Motor neuron (in vitro differentiated cells): ENCODE results near the gene TFEB. TPM values are rescaled to one million over a fixed set of nuclear protein-coding genes. Genes with fewer than 3 reads are reported as not detected.
A peak's percentile ranks its signal among the peaks of the same experiment; 100 is the strongest.

Experiments
- ATAC-seq, 8 experiments: fragments of 200-7000 bp; cut with Tn5 transposase; replicated peaks in 6 of 8; 2 replicates each; pipeline ENCODE4 v1.8.0; 2021; ENCODE audit warnings: mild to moderate bottlenecking in 8 of 8, moderate library complexity in 8 of 8
- H3K27ac ChIP-seq, 2 donors: fragments of 250-450 bp; sonication (Bioruptor Pico); 2 replicates each; pipeline ENCODE4 v1.9.0; 2021; ENCODE audit warnings: antibody characterized with exemption in 2 of 2, mild to moderate bottlenecking in 2 of 2, moderate library complexity in 1 of 2
- H3K4me1 ChIP-seq, 2 donors: fragments of 250-450 bp; sonication (Bioruptor Pico); replicated peaks in 1 of 2; 2 replicates each; pipeline ENCODE4 v1.6.1; 2021; ENCODE audit warnings: antibody characterized with exemption in 2 of 2, mild to moderate bottlenecking in 2 of 2, moderate library complexity in 1 of 2
- H3K4me3 ChIP-seq, 5 donors: fragments of 250-450 bp; sonication (Bioruptor Pico); 2 replicates each; pipeline ENCODE4 v1.9.0; 2021; ENCODE audit warnings: antibody characterized with exemption in 5 of 5, mild to moderate bottlenecking in 5 of 5, moderate library complexity in 4 of 5
- WGBS, 10 experiments: fragments of 450-650 bp; shearing (Covaris generic); methylation state at CpG; one replicate each; pipeline ENCODE4 v1.0.0; 2022; 5-methylcytosine and 5-hydroxymethylcytosine counted together
- in situ Hi-C, 9 experiments: fragments of 400-800 bp; cut with MboI; loops; one replicate each; pipeline ENCODE4 v1.15.0; 2021; ENCODE audit warnings: low sequenced_read_pairs in 9 of 9, low pct_unique_long_range_greater_than_20kb in 2 of 9; ENCODE audit not compliant: unreplicated experiment in 9 of 9
- total RNA-seq, 8 experiments: library from RNA; unstranded; fragments of 300-600 nt; gene quantifications; 2 replicates each; pipeline versions ENCODE4 v1.2.3 to v1.2.4, GENCODE V29; 2022

TFEB gene
- total RNA-seq, 8 experiments from 2014 or later, result 1.4 to 8.5 (median 5.3) TPM

DNA sequence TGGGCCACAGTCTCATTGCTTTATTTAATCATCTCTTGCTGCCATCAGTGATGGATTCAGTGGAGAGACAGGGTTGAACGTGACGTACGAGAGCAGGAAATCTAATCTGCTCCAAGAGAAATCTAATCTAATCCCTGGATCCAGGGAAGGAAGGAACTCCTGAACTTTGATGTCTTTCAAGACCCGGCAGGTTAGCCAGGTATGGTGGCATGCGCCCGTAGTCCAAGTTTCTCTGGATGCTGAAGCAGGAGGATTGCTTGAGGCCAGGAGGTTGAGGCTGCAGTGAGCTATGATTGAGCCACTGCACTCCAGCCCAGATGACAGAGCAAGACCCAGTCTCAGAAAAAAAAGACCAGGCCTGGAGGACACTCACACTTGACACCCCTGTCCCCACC lies 23.2 kb upstream of the TFEB start:
- Histone ChIP-seq H3K4me1 (peaks cover 1 to 10% of the 10 kb centered on the region in 2 donors), H3K4me3 (no peak overlapping the region), H3K27ac (no peak overlapping the region)
- WGBS, 10 experiments, result 75 to 100% (median 80%) methylated on average over 1 to 5 of the region's 6 CpGs; no CpG with 5 or more reads in 3 of the 10 experiments
- ATAC-seq, result no peak
- in situ Hi-C loops, result no loop called here

DNA sequence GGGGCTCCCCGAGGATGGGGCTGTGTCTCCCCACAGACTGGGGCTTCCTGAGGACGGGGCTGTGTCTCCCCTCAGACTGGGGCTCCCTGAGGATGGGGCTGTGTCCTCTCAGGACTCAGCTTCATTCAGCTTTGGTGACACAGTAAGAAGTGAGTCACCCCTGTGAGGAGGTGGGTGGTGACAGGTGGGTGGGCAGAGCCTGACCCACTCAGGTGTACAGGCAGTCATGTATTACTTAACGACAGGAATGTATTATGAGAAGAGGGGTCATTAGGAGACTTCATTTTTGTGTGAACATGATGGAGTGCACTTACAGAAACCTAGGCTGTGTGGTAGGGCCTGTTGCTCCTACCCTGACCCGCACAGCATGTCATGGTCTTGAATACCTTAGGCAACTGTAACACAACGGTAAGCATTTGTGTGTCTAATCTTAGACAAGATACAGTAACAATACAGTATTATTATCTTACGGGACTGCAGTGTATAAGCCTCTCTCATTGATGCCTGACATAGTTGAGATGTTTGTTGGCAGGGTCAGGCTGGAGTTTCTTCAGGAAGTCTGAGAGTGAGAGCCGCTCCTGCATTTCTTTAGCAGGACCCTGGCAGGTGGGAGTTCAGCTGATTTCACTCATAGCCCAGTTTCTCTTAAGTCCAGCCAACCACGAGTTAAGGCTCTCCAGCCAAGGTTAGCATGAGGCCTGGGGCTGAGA lies 22.7 kb upstream of the TFEB start:
- Histone ChIP-seq H3K4me1 (peaks cover 0 to 10% of the 10 kb centered on the region in 2 donors), H3K27ac (no peak overlapping the region), H3K4me3 (no peak overlapping the region)
- no peak for ATAC-seq
- 0 to 89% (median 68%) methylated on average over 1 to 5 of the region's 8 CpGs; no CpG with 5 or more reads in 1 of the 10 experiments for WGBS, 10 experiments
- in situ Hi-C loops, result no loop called here

GRCh38 chr6:41757271-41757670 lies 21.9 kb upstream of the TFEB start:
- Histone ChIP-seq H3K4me3 (no peak overlapping the region), H3K27ac (no peak overlapping the region), H3K4me1 (peaks cover 0 to 10% of the 10 kb centered on the region in 2 donors)
- in situ Hi-C loops, result no loop called here
- ATAC-seq, result no peak
- 72 to 80% methylated on average over 2 of the region's 6 CpGs; no CpG with 5 or more reads in 8 of the 10 experiments for WGBS, 10 experiments

DNA sequence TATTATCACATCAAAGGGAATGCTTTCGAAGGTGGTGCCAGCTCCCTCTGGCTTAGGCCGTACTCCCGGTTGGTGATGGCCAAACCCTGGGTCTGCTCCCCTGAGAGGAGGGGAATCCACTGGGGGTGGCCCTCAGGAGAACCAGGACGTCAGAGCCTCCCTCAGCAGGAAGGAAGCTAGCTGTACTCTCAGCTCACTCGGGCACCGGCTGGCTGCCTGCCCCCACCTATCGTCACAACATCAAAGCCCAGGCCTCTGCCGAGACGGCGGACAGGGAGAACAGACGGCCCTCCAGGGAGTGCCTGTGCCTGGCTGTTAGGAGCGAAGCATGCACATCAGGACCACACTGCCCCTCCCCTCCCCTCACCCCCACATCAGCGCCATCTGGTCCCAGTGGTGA lies 20.9 kb upstream of the TFEB start:
- WGBS, 10 experiments, result 13 to 45% (median 39%) methylated on average over 3 to 8 of the region's 13 CpGs; no CpG with 5 or more reads in 6 of the 10 experiments
- in situ Hi-C loops, result no loop called here
- H3K4me3 ChIP-seq, result no peak overlapping the region
- peak overlapping the region in 1 of 2 donors; percentile 39 for H3K27ac ChIP-seq
- peak in 4 of 8 experiments; percentile 33 to 86 (median 76) for ATAC-seq
- peaks cover 0 to 10% of the 10 kb centered on the region in 2 donors for H3K4me1 ChIP-seq

- Histone ChIP-seq H3K4me1 (peaks cover 0 to 10% of the 10 kb centered on the region in 2 donors), H3K4me3 (no peak overlapping the region), H3K27ac (no peak overlapping the region)
- no peak for ATAC-seq
- 28 to 80% (median 50%) methylated on average over 1 to 4 of the region's 4 CpGs; no CpG with 5 or more reads in 3 of the 10 experiments for WGBS, 10 experiments
- in situ Hi-C loops, result no loop called here
These were observed 20.5 kb upstream of the TFEB start for GRCh38 chr6:41755895-41756294.

- in situ Hi-C loops, result no loop called here
- H3K4me1 ChIP-seq, result no peaks in the 10 kb centered on the region
- H3K4me3 ChIP-seq, result no peak overlapping the region
- 38 to 100% (median 86%) methylated on average over 1 to 3 of the region's 3 CpGs; no CpG with 5 or more reads in 4 of the 10 experiments for WGBS, 10 experiments
- H3K27ac ChIP-seq, result no peak overlapping the region
- no peak for ATAC-seq
These were observed 15.0 kb upstream of the TFEB start for GRCh38 chr6:41750374-41750773.

DNA sequence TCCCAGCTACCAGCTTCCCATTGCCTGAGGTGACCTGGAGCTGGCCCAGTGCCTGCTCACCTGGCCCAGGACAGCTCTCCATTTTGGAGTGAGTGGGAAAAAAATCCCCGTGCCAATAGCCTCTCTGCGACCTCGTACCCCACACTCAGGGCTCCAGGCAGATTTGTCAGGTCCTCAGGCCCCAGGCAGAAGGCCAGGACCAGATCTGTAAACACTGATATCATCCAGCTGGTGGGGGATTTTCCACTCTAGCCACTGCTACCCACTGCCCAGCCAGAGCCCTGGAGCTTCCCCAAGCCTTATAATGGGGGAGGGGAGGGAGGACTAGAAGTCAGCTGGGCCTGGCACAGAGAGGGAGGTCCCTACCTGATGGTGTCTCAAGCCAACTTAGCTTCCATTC lies 13.1 kb upstream of the TFEB start:
- H3K4me3 ChIP-seq, result no peak overlapping the region
- no peaks in the 10 kb centered on the region for H3K4me1 ChIP-seq
- WGBS, 10 experiments, result 72 to 83% methylated on average over 2 to 3 of the region's 3 CpGs; no CpG with 5 or more reads in 8 of the 10 experiments
- in situ Hi-C loops, result no loop called here
- H3K27ac ChIP-seq, result no peak overlapping the region
- ATAC-seq, result no peak

DNA sequence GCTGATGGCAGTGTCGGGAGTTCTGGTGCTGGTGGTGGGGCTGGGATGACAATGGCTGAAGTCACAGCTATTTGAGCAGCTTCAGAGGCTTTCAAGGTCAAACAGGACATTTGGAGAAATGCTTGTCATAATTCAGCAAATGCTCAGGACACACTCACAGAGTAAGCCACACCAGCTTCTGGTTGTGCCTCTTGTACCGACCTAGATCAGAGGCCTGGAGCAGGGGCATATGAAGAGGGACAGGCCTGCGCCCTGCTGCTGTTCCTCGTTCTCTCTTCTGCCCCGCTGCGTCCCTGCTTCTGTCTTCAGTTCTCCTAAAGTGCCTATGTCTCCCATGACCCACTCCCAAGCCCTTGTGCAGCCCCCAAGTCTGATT lies 12.7 kb upstream of the TFEB start:
- Histone ChIP-seq H3K4me3 (no peak overlapping the region), H3K4me1 (no peaks in the 10 kb centered on the region), H3K27ac (no peak overlapping the region)
- WGBS, 10 experiments, result 60 to 100% (median 73%) methylated on average over 1 to 4 of the region's 6 CpGs; no CpG with 5 or more reads in 6 of the 10 experiments
- no peak for ATAC-seq
- in situ Hi-C loops, result no loop called here

DNA sequence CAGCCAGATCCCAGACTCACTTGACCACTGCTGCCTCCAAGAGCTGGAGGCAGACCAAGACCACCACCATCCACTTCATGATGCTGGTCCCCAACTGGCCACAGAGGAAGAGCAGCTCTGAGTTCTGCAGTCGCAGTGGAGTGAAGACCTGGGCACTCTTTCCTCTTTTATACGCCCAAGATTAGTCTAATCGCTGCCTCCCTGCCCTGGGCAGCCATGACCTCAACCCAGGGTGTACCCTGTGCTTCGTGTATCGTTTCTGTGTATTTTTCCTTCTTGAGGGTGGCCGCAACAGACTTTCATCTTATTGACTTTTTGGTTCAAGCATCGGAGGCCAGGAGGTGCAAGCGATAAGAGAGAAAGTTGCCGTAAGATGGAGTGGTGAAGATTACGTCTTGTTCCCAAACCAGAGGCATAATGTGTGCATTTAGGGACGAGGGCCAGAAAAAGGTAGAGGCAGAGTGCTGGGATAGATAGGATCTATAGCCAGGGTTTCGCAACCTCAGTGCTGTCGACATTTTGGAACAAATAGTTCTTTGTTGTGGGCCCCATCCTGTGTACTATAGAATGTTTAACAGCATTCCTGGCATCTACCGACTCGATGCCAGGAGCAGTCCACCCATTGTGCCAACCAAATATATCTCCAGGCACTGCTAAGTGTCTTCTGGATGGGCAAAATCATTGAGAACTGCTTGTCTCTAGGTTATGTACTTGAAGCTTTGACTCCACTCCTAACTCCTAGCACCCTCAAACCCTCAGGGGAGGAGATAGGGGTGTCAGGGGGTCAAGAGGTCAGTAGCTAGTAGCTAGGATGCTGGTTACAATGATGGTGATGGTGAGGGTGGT lies 12.1 kb upstream of the TFEB start, which contains the start of gene PGC:
Gene PGC, minus strand, starts transcription at position 142 of the 846 bp plus-strand sequence. Its CDS starts 63 bp downstream, at position 79.
- ATAC-seq, result no peak
- no peak within 1 kb of the TSS for H3K4me3 ChIP-seq
- no peak within 1 kb of the TSS for H3K27ac ChIP-seq
- no peaks in the 10 kb centered on the region for H3K4me1 ChIP-seq
- WGBS, 10 experiments, result 50 to 100% (median 89%) methylated on average over 2 to 11 of the region's 15 CpGs
- in situ Hi-C loops, result no loop called here

DNA sequence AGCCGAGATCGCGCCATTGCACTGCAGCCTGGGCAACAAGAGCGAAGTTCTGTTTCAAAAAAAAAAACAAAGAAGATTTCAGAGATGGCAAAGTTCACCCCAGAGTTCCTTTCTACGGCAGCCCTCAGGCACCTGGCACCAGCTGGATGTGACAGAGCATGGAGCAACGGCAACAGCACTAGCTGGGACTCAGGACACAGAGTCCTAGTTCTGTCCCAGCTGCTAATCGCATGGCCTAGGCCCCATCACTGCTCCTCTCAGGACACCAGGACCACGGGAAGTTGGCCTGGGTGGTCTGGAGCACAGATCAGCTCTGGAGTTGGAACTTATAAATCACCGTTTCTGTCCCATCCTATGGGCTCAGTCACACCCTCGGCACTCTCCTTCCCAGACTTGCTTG lies 10.7 kb upstream of the TFEB start:
- peak in 3 of 8 experiments; percentile 29 to 65 (median 30) for ATAC-seq
- Histone ChIP-seq H3K4me3 (no peak overlapping the region), H3K27ac (no peak overlapping the region), H3K4me1 (peaks cover 0 to 3% of the 10 kb centered on the region in 2 donors)
- in situ Hi-C loops, result no loop called here
- 0 to 94% (median 71%) methylated on average over 1 to 5 of the region's 10 CpGs; no CpG with 5 or more reads in 5 of the 10 experiments for WGBS, 10 experiments

GRCh38 chr6:41744236-41744787 lies 8.9 kb upstream of the TFEB start:
- H3K4me1 ChIP-seq, result peaks cover 0 to 3% of the 10 kb centered on the region in 2 donors
- WGBS, 10 experiments, result 72 to 81% (median 76%) methylated on average over 1 to 5 of the region's 7 CpGs; no CpG with 5 or more reads in 6 of the 10 experiments
- H3K4me3 ChIP-seq, result no peak overlapping the region
- no peak for ATAC-seq
- in situ Hi-C loops, result no loop called here
- H3K27ac ChIP-seq, result no peak overlapping the region

DNA sequence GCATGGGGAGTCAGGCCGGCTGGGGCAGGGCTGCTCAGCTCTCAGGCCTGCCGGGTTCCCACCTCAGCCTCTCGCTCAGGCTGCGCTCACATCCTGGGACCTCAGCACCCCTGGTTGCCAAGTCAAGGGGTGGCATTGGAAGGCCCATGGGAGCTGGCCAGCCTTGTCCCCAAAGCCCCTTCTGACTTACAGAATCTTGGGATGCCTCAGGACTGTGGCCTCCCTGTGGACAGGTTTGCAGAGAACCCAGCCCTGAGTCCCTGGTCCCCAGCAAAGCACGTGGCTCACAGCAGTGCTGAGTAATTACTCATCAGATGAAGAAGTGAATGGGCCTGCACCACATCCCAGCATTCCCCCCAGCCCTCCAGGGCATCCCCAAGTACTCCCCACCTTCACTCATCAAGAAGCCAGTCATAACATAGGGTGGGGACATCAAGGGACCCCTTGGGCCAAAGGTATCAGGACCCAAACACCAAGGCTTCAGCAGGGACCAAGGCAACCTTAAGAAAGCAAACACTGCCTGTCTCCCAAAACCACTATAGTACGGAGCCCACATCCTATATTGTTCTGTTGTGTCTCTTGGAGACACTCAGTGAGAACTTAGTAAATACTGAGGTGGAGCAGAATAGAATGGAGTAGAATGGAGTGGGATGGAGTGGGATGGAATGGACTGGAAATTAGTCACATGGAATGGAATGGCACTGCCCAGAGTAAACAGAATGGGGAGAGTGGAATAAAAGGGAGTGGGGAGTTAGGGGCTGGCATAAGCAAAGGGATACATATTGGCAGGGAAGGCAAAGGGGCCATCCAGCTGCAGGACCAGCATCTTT lies 8.2 kb upstream of the TFEB start:
- H3K4me1 ChIP-seq, result peaks cover 0 to 3% of the 10 kb centered on the region in 2 donors
- in situ Hi-C loops, result no loop called here

More for the DNA sequence above, 8.2 kb upstream of the TFEB start:
- Histone ChIP-seq H3K4me3 (no peak overlapping the region), H3K27ac (no peak overlapping the region)
- 70 to 100% (median 100%) methylated on average over 1 of the region's 6 CpGs; no CpG with 5 or more reads in 7 of the 10 experiments for WGBS, 10 experiments
- no peak for ATAC-seq
